DND-41 (cell line): ENCODE data around the gene TRIM33.

Source experiments
- CTCF ChIP-seq: IDR thresholded peaks from 2 replicates; pipeline ENCODE4 v1.5.1; 2012; ENCODE audit warnings: borderline replicate concordance, low read length, moderate library complexity, mild to moderate bottlenecking; ENCODE audit not compliant: poor library complexity, severe bottlenecking; ENCODE audit errors: extremely low read depth
- EZH2 ChIP-seq: IDR thresholded peaks from 3 replicates; pipeline ENCODE4 v1.6.1; 2012; ENCODE audit warnings: borderline replicate concordance, low read depth, mild to moderate bottlenecking, moderate library complexity, low read length, inconsistent platforms; ENCODE audit not compliant: severe bottlenecking

- TF ChIP-seq EZH2: no peak
- TF ChIP-seq CTCF: no peak
These were observed 2.6 kb downstream of the TRIM33 start for GRCh38 chr1:114508386-114508898.
